ENCODE measurements around the gene B3GALT5.
"Not testable (repeated sequence)": the region's sequence is repeated elsewhere in the genome, so short reads cannot be mapped to it uniquely, and the experiment has no call there.

Gene B3GALT5

DNA sequence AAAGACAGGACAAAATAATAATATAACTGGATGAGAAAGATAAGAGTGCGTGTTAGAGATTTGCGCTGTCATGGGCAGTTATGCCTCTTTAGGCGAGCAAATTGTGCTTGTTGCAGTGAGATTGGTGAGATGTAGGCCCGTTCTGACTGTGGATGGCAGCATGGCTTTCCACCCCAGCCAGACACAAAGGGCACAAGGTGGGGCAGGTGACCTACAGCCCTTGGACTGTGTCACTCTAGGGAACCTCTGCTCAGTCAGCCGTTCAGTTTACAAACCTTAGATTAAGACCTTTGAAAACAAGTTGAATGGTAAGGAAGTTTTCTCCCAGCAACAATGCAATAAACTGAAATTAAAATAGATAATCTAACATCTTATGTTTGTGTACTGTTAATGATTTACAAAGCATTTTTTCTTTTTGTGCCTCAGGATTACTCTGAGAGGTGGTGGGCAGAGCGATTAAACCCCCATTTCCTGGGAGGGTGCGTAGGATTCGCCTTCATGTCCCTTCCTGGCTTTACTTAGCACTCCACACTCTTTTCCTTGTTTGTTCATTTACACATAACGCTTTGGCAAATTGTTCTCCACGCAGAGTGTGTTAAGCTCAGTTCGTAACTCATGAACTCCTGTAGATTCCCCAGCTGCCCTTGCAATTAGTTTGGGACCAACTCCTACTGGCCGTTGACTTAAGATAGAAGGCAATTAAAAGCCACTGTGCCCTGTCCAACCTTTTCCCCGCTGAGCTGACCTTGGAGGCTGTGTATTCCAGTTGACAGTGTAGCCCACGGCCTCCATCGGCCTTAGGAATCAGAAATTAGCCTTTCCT is 74.1 kb downstream of the B3GALT5 start:
- DNase-seq (no peak), ATAC-seq (ENCODE audit: insufficient read depth, low read depth) (no peak)
- Histone ChIP-seq H3K27ac (ENCODE audit: low read length) (no peak overlapping the region), H3K9ac (ENCODE audit: low read depth, low read length) (no peak overlapping the region), H4K20me1 (ENCODE audit: insufficient read depth, low read length) (no peaks in the 10 kb centered on the region), H3K4me2 (ENCODE audit: insufficient read depth, low read length) (no peak overlapping the region), H3K4me3 (ENCODE audit: low read depth in 1 of 2, low read length in 2 of 2) (no peak overlapping the region), H2AFZ (ENCODE audit: low read depth, low read length) (no peak overlapping the region), H3K79me2 (ENCODE audit: insufficient read depth, low read length) (no peaks in the 10 kb centered on the region), H3K27me3 (ENCODE audit: insufficient read depth, low read length, poor library complexity) (no peaks in the 10 kb centered on the region), H3K9me3 (ENCODE audit: insufficient read depth, low read length, severe bottlenecking) (no peaks in the 10 kb centered on the region), H3K36me3 (ENCODE audit: insufficient read depth, low read length) (no peaks in the 10 kb centered on the region), H3K4me1 (ENCODE audit: insufficient read depth, low read length) (no peaks in the 10 kb centered on the region)
- TF ChIP-seq, protein P1, sequence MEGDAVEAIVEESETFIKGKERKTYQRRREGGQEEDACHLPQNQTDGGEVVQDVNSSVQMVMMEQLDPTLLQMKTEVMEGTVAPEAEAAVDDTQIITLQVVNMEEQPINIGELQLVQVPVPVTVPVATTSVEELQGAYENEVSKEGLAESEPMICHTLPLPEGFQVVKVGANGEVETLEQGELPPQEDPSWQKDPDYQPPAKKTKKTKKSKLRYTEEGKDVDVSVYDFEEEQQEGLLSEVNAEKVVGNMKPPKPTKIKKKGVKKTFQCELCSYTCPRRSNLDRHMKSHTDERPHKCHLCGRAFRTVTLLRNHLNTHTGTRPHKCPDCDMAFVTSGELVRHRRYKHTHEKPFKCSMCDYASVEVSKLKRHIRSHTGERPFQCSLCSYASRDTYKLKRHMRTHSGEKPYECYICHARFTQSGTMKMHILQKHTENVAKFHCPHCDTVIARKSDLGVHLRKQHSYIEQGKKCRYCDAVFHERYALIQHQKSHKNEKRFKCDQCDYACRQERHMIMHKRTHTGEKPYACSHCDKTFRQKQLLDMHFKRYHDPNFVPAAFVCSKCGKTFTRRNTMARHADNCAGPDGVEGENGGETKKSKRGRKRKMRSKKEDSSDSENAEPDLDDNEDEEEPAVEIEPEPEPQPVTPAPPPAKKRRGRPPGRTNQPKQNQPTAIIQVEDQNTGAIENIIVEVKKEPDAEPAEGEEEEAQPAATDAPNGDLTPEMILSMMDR (IDR thresholded peaks at IDR 0.05; ENCODE audit: borderline replicate concordance, extremely low read depth, low read length, poor library complexity, severe bottlenecking) = no peak
- no peak for TF ChIP-seq EZH2 (IDR thresholded peaks at IDR 0.05; ENCODE audit: borderline replicate concordance, low read depth, low read length, severe bottlenecking)

DNA sequence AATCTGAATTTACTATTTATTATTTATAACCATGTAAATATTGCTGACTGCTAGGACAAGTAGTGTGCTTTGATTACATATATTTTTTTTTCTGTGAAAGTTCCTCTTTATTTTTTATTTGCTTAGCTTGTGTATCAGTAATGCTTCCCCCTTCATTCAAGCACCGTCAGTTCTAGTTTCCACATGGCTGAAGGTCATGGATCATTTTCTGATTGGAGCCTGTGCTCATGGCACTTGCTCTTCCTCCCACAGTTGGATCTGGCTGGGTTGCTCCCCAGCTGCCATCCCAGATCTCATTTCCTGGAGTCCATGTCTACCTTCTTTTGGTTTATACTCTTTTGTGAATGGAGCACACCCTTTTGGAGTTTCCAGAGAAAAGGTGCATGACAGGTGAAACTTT is 75.3 kb downstream of the B3GALT5 start:
- Histone ChIP-seq H3K27me3 (ENCODE audit: insufficient read depth, low read length, poor library complexity) (no peaks in the 10 kb centered on the region), H3K9me3 (ENCODE audit: insufficient read depth, low read length, severe bottlenecking) (no peaks in the 10 kb centered on the region), H3K4me2 (ENCODE audit: insufficient read depth, low read length) (no peak overlapping the region), H4K20me1 (ENCODE audit: insufficient read depth, low read length) (no peaks in the 10 kb centered on the region), H3K27ac (ENCODE audit: low read length) (no peak overlapping the region), H2AFZ (ENCODE audit: low read depth, low read length) (no peak overlapping the region), H3K36me3 (ENCODE audit: insufficient read depth, low read length) (no peaks in the 10 kb centered on the region), H3K79me2 (ENCODE audit: insufficient read depth, low read length) (no peaks in the 10 kb centered on the region), H3K9ac (ENCODE audit: low read depth, low read length) (no peak overlapping the region), H3K4me3 (ENCODE audit: low read depth in 1 of 2, low read length in 2 of 2) (no peak overlapping the region), H3K4me1 (ENCODE audit: insufficient read depth, low read length) (no peaks in the 10 kb centered on the region)
- DNase-seq (no peak), ATAC-seq (ENCODE audit: insufficient read depth, low read depth) (no peak)
- TF ChIP-seq EZH2 (IDR thresholded peaks at IDR 0.05; ENCODE audit: borderline replicate concordance, low read depth, low read length, severe bottlenecking) = no peak
- TF ChIP-seq, protein P1 (IDR thresholded peaks at IDR 0.05; ENCODE audit: borderline replicate concordance, extremely low read depth, low read length, poor library complexity, severe bottlenecking) = no peak

DNA sequence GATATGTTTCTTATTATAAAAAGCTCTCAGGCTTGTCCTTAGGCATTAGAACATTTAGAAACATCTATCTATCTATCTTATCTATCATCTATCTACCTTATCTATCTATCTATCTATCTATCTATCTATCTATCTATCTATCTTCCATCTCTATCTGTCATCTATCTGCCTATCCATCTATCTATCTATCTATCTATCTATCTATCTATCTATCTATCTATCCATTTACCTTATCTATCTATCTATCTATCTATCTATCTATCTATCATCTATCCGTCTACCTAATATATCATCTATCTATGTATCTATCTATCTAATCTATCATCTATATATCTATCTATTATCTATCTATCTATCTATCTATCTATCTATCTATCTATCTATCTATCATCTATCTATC is 77.1 kb downstream of the B3GALT5 start:
- H3K9me3 ChIP-seq (ENCODE audit: insufficient read depth, low read length, severe bottlenecking); H4K20me1 ChIP-seq (ENCODE audit: insufficient read depth, low read length); H3K79me2 ChIP-seq (ENCODE audit: insufficient read depth, low read length); H2AFZ ChIP-seq (ENCODE audit: low read depth, low read length); H3K27me3 ChIP-seq (ENCODE audit: insufficient read depth, low read length, poor library complexity); ATAC-seq (ENCODE audit: insufficient read depth, low read depth); H3K9ac ChIP-seq (ENCODE audit: low read depth, low read length); H3K4me3 ChIP-seq (ENCODE audit: low read depth in 1 of 2, low read length in 2 of 2); DNase-seq; H3K27ac ChIP-seq (ENCODE audit: low read length); H3K4me2 ChIP-seq (ENCODE audit: insufficient read depth, low read length); H3K36me3 ChIP-seq (ENCODE audit: insufficient read depth, low read length); H3K4me1 ChIP-seq (ENCODE audit: insufficient read depth, low read length): not testable (repeated sequence)

DNA sequence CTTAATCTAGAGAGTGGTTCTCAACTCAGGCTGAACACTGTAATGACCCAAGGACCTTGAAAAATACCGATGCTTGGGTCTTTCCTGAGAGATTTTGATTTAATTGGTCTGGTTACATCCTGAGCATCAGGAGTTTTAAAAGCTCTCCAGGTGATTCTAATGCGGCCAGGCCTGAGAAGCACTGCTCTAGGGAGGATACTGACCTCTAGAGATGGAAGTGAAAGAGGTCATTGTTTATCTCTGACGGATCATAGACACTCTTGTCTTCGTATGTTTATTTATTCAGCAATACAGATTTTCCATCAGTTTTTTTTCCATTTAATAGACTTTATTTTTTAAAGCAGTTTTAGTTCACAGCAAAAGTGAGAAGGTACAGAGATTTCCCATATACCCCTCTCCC is 77.7 kb downstream of the B3GALT5 start:
- Histone ChIP-seq H3K79me2 (ENCODE audit: insufficient read depth, low read length) (no peaks in the 10 kb centered on the region), H2AFZ (ENCODE audit: low read depth, low read length) (no peak overlapping the region), H3K27me3 (ENCODE audit: insufficient read depth, low read length, poor library complexity) (no peaks in the 10 kb centered on the region), H3K9me3 (ENCODE audit: insufficient read depth, low read length, severe bottlenecking) (no peaks in the 10 kb centered on the region), H3K4me3 (ENCODE audit: low read depth in 1 of 2, low read length in 2 of 2) (no peak overlapping the region), H3K36me3 (ENCODE audit: insufficient read depth, low read length) (no peaks in the 10 kb centered on the region), H3K9ac (ENCODE audit: low read depth, low read length) (no peak overlapping the region), H3K27ac (ENCODE audit: low read length) (no peak overlapping the region), H3K4me1 (ENCODE audit: insufficient read depth, low read length) (no peaks in the 10 kb centered on the region), H3K4me2 (ENCODE audit: insufficient read depth, low read length) (no peak overlapping the region), H4K20me1 (ENCODE audit: insufficient read depth, low read length) (no peaks in the 10 kb centered on the region)
- ATAC-seq (ENCODE audit: insufficient read depth, low read depth) = no peak
- DNase-seq = no peak
- TF ChIP-seq, protein P1 (IDR thresholded peaks at IDR 0.05; ENCODE audit: borderline replicate concordance, extremely low read depth, low read length, poor library complexity, severe bottlenecking) = no peak
- TF ChIP-seq EZH2 (IDR thresholded peaks at IDR 0.05; ENCODE audit: borderline replicate concordance, low read depth, low read length, severe bottlenecking) = no peak

Measured in DND-41 (cell line).